Ishikawa (cell line): ENCODE results near the gene GSTP1.

ENCODE experiments used
- EP300 ChIP-seq: IDR thresholded peaks from 2 replicates; pipeline ENCODE4 v1.6.1; 2012; ENCODE audit warnings: borderline replicate concordance
- TAF1 ChIP-seq: IDR thresholded peaks from 2 replicates; pipeline ENCODE4 v1.6.1; 2012; ENCODE audit warnings: low read depth, mild to moderate bottlenecking
- YY1 ChIP-seq: IDR thresholded peaks from 2 replicates; pipeline ENCODE4 v1.6.1; 2012; ENCODE audit warnings: low read depth
- ZBTB7A ChIP-seq: IDR thresholded peaks from 2 replicates; pipeline ENCODE4 v1.6.1; 2012; ENCODE audit warnings: low read depth
- TF ChIP-seq, protein P1 (sequence below): IDR thresholded peaks from 2 replicates; pipeline ENCODE4 v1.6.1; 2012
- TF ChIP-seq, protein P2 (sequence below): IDR thresholded peaks from 2 replicates; pipeline ENCODE4 v1.6.1; 2012; ENCODE audit warnings: low read depth, mild to moderate bottlenecking

DNA sequence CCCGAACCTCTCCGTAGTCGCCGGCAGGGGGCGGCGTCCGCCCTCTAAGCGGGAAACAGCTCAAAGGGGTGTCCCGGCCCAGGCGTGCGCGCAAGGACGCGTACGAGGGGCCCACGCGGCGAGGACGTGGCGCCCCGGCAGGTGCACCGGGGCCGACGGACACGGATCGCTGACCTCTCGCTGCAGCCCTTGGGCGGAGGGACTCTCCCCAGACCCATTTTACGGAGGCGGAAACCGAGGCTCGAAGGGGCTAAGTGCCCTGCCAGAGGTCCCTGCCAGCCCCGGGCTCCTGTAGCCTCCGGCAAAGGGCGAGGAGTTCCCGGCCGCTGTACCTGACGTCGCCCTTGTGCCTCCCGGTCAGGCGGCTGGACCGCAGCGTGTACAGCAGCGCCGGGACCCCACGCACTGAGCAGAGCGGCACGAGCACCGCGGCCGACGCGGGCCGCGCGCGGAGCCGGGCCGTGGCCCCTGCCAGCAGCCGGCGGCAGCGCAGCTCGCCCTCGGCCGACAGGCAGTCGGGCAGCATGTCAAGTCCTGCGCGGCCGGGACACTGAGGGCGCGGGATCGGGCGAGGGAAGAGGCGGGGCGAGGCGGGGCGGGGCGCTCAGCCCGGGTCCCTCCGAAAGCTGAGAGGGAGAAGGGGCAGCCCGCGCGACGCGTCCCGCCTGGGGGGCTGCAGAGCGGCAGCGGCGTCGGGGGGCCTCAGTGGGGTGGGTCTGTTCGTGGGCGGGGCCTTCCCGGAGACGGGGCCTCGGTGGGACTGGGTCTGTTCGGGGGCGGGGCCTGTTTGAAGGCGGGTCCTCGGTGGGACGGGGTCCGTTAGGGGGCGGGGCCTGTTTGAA is 46.0 kb downstream of the GSTP1 start, which contains the start of gene NUDT8:
- TF ChIP-seq, protein P1, sequence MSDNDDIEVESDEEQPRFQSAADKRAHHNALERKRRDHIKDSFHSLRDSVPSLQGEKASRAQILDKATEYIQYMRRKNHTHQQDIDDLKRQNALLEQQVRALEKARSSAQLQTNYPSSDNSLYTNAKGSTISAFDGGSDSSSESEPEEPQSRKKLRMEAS: peak; percentile 91
- TF ChIP-seq EP300: no peak
- TF ChIP-seq TAF1: no peak; the same call in 1 of the 2 replicates
- TF ChIP-seq, protein P2, sequence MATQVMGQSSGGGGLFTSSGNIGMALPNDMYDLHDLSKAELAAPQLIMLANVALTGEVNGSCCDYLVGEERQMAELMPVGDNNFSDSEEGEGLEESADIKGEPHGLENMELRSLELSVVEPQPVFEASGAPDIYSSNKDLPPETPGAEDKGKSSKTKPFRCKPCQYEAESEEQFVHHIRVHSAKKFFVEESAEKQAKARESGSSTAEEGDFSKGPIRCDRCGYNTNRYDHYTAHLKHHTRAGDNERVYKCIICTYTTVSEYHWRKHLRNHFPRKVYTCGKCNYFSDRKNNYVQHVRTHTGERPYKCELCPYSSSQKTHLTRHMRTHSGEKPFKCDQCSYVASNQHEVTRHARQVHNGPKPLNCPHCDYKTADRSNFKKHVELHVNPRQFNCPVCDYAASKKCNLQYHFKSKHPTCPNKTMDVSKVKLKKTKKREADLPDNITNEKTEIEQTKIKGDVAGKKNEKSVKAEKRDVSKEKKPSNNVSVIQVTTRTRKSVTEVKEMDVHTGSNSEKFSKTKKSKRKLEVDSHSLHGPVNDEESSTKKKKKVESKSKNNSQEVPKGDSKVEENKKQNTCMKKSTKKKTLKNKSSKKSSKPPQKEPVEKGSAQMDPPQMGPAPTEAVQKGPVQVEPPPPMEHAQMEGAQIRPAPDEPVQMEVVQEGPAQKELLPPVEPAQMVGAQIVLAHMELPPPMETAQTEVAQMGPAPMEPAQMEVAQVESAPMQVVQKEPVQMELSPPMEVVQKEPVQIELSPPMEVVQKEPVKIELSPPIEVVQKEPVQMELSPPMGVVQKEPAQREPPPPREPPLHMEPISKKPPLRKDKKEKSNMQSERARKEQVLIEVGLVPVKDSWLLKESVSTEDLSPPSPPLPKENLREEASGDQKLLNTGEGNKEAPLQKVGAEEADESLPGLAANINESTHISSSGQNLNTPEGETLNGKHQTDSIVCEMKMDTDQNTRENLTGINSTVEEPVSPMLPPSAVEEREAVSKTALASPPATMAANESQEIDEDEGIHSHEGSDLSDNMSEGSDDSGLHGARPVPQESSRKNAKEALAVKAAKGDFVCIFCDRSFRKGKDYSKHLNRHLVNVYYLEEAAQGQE: no peak
- TF ChIP-seq YY1: 0 out of 2 replicates have a peak, but pooled peaks have one; percentile 18
- peak; percentile 29; the same call in 1 of the 2 replicates for TF ChIP-seq ZBTB7A
